ENCODE results near the gene LYL1. TPM values are rescaled to one million over a fixed set of nuclear protein-coding genes. Genes with fewer than 3 reads are reported as not detected.

Gene LYL1
- polyA plus RNA-seq, 1 donor from 2014 or later = not detected

DNA sequence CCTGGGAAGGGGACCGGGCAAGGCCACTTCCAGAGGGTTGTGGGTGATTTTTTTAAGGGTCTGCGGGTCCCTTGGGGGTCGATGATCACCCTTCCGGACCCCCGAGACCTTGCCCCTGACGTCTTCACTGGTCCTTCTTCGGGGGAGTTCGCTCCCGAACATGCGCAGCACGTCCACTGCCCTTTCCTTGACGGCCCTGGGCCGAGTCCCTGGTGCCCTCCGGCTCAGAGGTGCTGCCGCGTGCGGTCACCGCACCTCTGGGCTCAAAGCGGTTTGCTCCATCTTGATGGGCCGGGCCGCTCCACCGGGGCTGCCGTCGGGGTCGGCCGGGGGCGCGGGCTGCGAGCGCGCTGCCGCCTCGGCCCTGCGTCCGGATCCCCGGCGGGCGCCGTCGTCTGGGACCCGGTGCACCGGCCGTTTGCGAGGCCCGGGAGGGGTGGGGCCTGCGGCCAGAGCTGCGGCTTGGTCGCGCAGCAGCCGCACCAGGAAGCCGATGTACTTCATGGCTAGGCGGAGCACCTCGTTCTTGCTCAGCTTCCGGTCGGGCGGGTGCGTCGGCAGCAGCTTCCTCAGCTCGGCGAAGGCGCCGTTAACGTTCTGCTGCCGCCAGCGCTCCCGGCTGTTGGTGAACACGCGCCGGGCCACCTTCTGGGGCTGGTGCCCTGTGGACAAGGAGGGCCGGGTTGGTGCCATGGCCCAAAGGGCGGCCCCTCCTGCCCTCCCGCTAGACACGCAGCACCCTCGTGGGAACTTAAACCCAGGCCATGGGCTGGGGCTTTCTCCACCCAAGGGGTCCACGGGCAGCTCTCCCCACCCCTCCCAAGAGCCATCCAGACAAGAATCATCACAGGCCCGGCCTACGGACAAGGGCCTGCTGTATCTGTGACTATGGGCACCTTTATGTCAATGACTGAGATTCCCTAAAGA is 3.3 kb downstream of the LYL1 start:
- no peak overlapping the region for H3K27ac ChIP-seq (ENCODE audit: low read length)
- no peak overlapping the region for H2AFZ ChIP-seq (ENCODE audit: low read depth, low read length)
- H4K20me1 ChIP-seq (ENCODE audit: insufficient read depth) = no peaks in the 10 kb centered on the region
- H3K4me3 ChIP-seq (ENCODE audit: low read length) = no peak overlapping the region
- H3K27me3 ChIP-seq (ENCODE audit: insufficient read depth, low read depth, low read length) = peaks cover 84% of the 10 kb centered on the region
- TF ChIP-seq EZH2 (IDR thresholded peaks at IDR 0.05; ENCODE audit: borderline replicate concordance, insufficient read depth, low read length, poor library complexity, severe bottlenecking) = peak; percentile 83
- TF ChIP-seq MXI1 (conservative IDR thresholded peaks at IDR 0.05; ENCODE audit: poor library complexity, severe bottlenecking) = no peak
- H3K79me2 ChIP-seq (replicated peaks; ENCODE audit: insufficient read depth, low read length) = no peaks in the 10 kb centered on the region
- no peaks in the 10 kb centered on the region for H3K9me3 ChIP-seq (ENCODE audit: low read length)
- H3K9ac ChIP-seq (ENCODE audit: low read length) = no peak overlapping the region
- no peaks in the 10 kb centered on the region for H3K9me2 ChIP-seq (ENCODE audit: insufficient read depth, low read length)
- H3K4me2 ChIP-seq (ENCODE audit: low read length) = no peak overlapping the region
- no peaks in the 10 kb centered on the region for H3K36me3 ChIP-seq (ENCODE audit: insufficient read depth, low read length)
- H3F3A ChIP-seq (ENCODE audit: insufficient read depth, low read length, poor library complexity, severe bottlenecking) = no peaks in the 10 kb centered on the region

DNA sequence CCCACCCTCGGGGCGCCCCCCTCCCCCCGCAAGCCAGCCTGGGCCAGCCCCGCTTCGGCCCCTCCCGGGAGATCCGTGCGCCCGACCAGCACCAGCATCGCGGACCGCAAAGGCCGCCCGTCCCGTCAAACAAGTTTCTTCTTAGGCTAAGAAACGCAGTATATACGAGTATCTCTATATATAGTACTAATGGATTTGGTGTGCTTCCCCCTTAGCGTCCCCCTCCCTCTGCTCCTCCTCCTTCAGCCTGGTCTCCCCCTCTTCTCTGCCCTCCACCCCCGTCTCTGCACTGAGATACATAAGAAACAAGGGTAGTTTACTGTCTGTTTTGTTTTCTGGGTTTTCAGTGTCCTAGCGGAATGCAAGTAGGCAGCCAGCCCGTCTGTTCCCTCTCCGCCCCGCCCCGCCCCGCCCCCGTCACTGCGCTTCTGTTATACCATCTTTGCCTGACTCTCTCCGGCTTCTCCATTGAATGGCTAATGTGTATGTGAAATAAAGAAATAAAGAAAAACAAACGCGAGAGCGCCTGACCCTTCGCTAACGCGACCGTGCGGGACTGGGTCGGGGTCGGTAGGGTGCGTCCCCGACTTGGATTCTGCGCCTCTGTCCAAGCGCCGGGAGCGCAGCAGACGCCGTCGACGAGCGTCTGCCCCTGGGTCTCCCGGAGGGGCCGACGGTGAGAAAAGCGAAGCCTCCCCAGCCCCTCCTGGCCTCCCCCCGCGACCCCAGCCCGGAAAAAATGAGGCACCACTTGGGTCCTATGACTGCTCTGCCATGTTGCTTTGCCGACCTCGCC is 4.2 kb downstream of the LYL1 start:
- H3K4me2 ChIP-seq (ENCODE audit: low read length) = no peak overlapping the region

More for the DNA sequence above, 4.2 kb downstream of the LYL1 start:
- Histone ChIP-seq H3K4me3 (ENCODE audit: low read length) (no peak overlapping the region), H4K20me1 (ENCODE audit: insufficient read depth) (no peaks in the 10 kb centered on the region), H3K9me2 (ENCODE audit: insufficient read depth, low read length) (no peaks in the 10 kb centered on the region), H3K27me3 (ENCODE audit: insufficient read depth, low read depth, low read length) (peaks cover 89% of the 10 kb centered on the region), H3K79me2 (replicated peaks; ENCODE audit: insufficient read depth, low read length) (no peaks in the 10 kb centered on the region), H3F3A (ENCODE audit: insufficient read depth, low read length, poor library complexity, severe bottlenecking) (no peaks in the 10 kb centered on the region), H3K27ac (ENCODE audit: low read length) (no peak overlapping the region), H3K9ac (ENCODE audit: low read length) (no peak overlapping the region), H2AFZ (ENCODE audit: low read depth, low read length) (no peak overlapping the region), H3K9me3 (ENCODE audit: low read length) (no peaks in the 10 kb centered on the region), H3K36me3 (ENCODE audit: insufficient read depth, low read length) (no peaks in the 10 kb centered on the region)
- TF ChIP-seq, protein P1, sequence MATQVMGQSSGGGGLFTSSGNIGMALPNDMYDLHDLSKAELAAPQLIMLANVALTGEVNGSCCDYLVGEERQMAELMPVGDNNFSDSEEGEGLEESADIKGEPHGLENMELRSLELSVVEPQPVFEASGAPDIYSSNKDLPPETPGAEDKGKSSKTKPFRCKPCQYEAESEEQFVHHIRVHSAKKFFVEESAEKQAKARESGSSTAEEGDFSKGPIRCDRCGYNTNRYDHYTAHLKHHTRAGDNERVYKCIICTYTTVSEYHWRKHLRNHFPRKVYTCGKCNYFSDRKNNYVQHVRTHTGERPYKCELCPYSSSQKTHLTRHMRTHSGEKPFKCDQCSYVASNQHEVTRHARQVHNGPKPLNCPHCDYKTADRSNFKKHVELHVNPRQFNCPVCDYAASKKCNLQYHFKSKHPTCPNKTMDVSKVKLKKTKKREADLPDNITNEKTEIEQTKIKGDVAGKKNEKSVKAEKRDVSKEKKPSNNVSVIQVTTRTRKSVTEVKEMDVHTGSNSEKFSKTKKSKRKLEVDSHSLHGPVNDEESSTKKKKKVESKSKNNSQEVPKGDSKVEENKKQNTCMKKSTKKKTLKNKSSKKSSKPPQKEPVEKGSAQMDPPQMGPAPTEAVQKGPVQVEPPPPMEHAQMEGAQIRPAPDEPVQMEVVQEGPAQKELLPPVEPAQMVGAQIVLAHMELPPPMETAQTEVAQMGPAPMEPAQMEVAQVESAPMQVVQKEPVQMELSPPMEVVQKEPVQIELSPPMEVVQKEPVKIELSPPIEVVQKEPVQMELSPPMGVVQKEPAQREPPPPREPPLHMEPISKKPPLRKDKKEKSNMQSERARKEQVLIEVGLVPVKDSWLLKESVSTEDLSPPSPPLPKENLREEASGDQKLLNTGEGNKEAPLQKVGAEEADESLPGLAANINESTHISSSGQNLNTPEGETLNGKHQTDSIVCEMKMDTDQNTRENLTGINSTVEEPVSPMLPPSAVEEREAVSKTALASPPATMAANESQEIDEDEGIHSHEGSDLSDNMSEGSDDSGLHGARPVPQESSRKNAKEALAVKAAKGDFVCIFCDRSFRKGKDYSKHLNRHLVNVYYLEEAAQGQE (IDR thresholded peaks at IDR 0.05; ENCODE audit: borderline replicate concordance) = no peak
- TF ChIP-seq POLR2AphosphoS5 (IDR thresholded peaks at IDR 0.05) = peak; percentile 11
- TF ChIP-seq EZH2 (IDR thresholded peaks at IDR 0.05; ENCODE audit: borderline replicate concordance, insufficient read depth, low read length, poor library complexity, severe bottlenecking) = peak; percentile 88
- no peak for TF ChIP-seq MXI1 (conservative IDR thresholded peaks at IDR 0.05; ENCODE audit: poor library complexity, severe bottlenecking)
